ENCODE measurements around the gene CMTM3.

- TF ChIP-seq POLR2A (IDR thresholded peaks at IDR 0.05; ENCODE audit: borderline replicate concordance, extremely low read depth, insufficient read depth, insufficient read length), result no peak
- TF ChIP-seq POLR2AphosphoS5 (IDR thresholded peaks at IDR 0.05; ENCODE audit: low read depth, low read length), result no peak
- no peak for TF ChIP-seq CTCF (IDR thresholded peaks at IDR 0.05 in 2 of 3, conservative IDR thresholded peaks at IDR 0.05 in 1 of 3; ENCODE audit: borderline replicate concordance in 1 of 3, insufficient read depth in 1 of 3, low read depth in 2 of 3, low read length in 2 of 3)
- TF ChIP-seq EGR1 (IDR thresholded peaks at IDR 0.05; ENCODE audit: low read depth), result no peak
- no peak for TF ChIP-seq CEBPB (IDR thresholded peaks at IDR 0.05; ENCODE audit: low read depth)
- no peak for TF ChIP-seq CBX3 (IDR thresholded peaks at IDR 0.05; ENCODE audit: low read depth)
- TF ChIP-seq EZH2 (IDR thresholded peaks at IDR 0.05), result no peak
- TF ChIP-seq SP1 (IDR thresholded peaks at IDR 0.05; ENCODE audit: low read depth), result no peak
- no peak for TF ChIP-seq ZFX (IDR thresholded peaks at IDR 0.05)
- TF ChIP-seq MAX (IDR thresholded peaks at IDR 0.05), result no peak
- no peak for TF ChIP-seq EZH2phosphoT487 (IDR thresholded peaks at IDR 0.05; ENCODE audit: borderline replicate concordance)
- no peak for TF ChIP-seq REST (IDR thresholded peaks at IDR 0.05; ENCODE audit: low read depth)
- no peak for TF ChIP-seq ZNF274 (IDR thresholded peaks at IDR 0.05; ENCODE audit: low read depth, low read length)
These were observed 44.7 kb downstream of the CMTM3 start for GRCh38 chr16:66649167-66649566.

Data from HCT116 (cell line).